ENCODE results near the gene ATP1A3. TPM values are rescaled to one million over a fixed set of nuclear protein-coding genes. Genes with fewer than 3 reads are reported as not detected.

The ATP1A3 gene
- total RNA-seq, 4 donors from 2014 or later = 0.13 to 0.28 TPM; not detected in 2

DNA sequence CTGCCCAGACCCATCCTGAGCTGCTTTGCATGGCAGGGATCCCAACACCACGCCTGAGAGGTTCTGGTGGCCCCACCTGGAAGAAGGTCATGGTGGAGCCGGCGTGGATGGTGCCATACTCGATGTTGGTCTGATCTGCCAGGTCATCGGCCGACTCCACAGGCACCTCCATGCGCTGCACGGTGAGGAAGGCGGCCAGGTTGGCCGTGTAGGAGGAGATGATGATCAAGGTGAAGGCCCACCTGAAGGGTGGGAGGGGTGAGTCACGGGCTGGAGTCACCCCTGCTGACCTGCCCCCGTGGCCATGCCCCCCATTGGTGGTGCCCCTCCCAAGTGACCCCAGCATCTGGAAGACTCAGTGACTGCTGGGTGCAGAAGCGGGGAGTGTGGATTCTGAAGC, 12.5 kb upstream of the ATP1A3 start:
- TF ChIP-seq, protein P1, sequence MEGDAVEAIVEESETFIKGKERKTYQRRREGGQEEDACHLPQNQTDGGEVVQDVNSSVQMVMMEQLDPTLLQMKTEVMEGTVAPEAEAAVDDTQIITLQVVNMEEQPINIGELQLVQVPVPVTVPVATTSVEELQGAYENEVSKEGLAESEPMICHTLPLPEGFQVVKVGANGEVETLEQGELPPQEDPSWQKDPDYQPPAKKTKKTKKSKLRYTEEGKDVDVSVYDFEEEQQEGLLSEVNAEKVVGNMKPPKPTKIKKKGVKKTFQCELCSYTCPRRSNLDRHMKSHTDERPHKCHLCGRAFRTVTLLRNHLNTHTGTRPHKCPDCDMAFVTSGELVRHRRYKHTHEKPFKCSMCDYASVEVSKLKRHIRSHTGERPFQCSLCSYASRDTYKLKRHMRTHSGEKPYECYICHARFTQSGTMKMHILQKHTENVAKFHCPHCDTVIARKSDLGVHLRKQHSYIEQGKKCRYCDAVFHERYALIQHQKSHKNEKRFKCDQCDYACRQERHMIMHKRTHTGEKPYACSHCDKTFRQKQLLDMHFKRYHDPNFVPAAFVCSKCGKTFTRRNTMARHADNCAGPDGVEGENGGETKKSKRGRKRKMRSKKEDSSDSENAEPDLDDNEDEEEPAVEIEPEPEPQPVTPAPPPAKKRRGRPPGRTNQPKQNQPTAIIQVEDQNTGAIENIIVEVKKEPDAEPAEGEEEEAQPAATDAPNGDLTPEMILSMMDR (IDR thresholded peaks at IDR 0.05) = no peak
- ATAC-seq (ENCODE audit: low FRiP score) (no peak), DNase-seq (ENCODE audit: low spot score) (no peak)

DNA sequence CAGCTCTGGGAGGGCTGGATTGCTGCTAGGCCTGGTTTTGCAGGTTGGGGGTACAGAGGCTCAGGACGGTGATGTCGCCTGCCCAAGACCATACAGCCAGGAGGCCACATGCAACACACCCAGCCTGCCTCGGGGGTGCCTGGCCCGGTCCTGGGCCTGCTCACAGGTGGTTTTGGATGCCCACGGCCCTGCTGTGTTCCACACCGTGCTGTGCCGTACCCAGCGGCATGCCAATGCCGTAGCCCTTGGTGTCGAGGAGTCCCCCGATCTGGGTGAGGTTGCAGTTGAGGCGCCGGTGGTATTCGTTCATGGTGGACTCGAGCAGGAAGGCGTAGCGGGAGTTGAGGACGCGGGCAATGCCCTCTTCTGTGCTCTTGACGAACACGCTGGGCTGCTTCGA, 11.5 kb upstream of the ATP1A3 start:
- DNase-seq (ENCODE audit: low spot score) (no peak), ATAC-seq (ENCODE audit: low FRiP score) (no peak)
- TF ChIP-seq, protein P1 (IDR thresholded peaks at IDR 0.05) = no peak

GRCh38 chr19:42003506-42004294, 9.7 kb upstream of the ATP1A3 start:
- DNase-seq (ENCODE audit: low spot score) = no peak
- TF ChIP-seq, protein P1 (IDR thresholded peaks at IDR 0.05) = no peak
- no peak for ATAC-seq (ENCODE audit: low FRiP score)

DNA sequence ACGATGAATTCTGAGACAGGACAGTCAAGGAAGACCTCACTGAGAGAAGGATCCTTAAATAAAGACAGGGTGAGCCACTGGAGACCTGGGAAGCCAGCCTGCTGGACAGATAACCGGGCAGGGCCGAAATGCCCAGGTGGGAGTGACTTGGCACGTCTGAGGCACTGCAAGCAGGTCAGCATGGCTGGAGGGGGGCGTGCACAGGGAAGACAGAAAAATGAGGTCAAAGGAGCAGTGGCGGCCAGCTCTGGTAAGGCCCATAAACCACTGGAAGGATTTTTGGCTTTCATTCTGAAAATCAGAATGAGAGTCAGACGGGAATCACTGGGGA, 5.8 kb upstream of the ATP1A3 start:
- ATAC-seq (ENCODE audit: low FRiP score) = no peak
- DNase-seq (ENCODE audit: low spot score) = no peak
- TF ChIP-seq, protein P1 (IDR thresholded peaks at IDR 0.05) = no peak

DNA sequence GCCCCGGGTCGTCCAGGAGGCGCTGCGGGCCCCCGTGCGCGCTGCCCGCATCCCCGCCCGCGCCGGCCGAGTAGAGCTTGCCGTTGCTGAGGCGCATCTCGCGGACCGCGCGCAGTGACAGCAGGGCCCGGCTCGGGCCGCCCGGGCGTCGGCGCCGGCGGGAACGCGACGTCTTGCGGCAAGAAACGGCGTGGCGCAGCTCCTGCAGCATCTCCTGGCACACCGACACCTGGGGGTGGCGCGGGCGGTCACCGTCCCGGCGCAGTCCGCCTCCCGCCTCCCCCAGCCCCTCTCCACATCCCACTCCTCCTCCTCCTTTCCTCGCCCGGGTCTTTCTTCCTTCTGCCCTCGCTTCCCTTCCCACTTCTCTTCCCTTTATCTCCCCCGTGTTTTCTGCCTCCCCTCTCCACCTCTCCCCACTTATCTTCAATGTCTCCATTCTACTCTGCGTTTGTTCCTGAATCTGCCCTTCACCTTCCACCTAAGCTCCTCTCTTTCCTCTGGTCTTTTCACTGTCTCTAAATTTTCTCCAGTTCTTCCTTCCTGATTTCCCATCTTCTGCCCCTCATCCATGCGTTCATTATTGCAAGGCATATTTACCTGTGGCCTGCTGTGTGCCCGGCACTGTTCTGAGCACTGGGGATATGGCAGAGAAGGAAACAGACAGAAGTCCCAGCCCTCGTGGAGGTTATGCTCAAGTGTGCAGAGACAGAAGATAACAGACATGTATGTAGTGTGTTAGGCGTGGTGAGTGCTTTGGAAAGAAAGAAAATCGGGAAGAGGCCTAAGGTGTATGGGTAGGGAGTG, 5.2 kb upstream of the ATP1A3 start:
- ATAC-seq (ENCODE audit: low FRiP score) (no peak), DNase-seq (ENCODE audit: low spot score) (no peak)
- TF ChIP-seq, protein P1 (IDR thresholded peaks at IDR 0.05) = no peak

- ATAC-seq (ENCODE audit: low FRiP score) = peak; percentile 24
- DNase-seq (ENCODE audit: low spot score) = no peak
- TF ChIP-seq, protein P1 (IDR thresholded peaks at IDR 0.05) = no peak
These were observed 4.4 kb upstream of the ATP1A3 start for GRCh38 chr19:41998246-41999020.
